H1 (cell line): ENCODE measurements around the gene FNIP2. TPM values are rescaled to one million over a fixed set of nuclear protein-coding genes. Genes with fewer than 3 reads are reported as not detected.

Source experiments
- ATF3 ChIP-seq: IDR thresholded peaks from 2 replicates; pipeline ENCODE4 v1.6.1; 2011; ENCODE audit warnings: low read depth, mild to moderate bottlenecking, low read length; ENCODE audit not compliant: insufficient read depth
- BCL11A ChIP-seq, 2 experiments: IDR thresholded peaks; one replicate each; pipeline ENCODE4 v1.6.1; 2011; ENCODE audit warnings: low read depth in 2 of 2, low read length in 2 of 2, mild to moderate bottlenecking in 2 of 2
- CHD2 ChIP-seq: IDR thresholded peaks from 2 replicates; pipeline ENCODE4 v1.6.1; 2012; ENCODE audit warnings: low read length, improper control_type of control experiment
- KDM4A ChIP-seq: IDR thresholded peaks from one replicate; pipeline ENCODE4 v1.7.1; 2012; ENCODE audit warnings: low read depth, mild to moderate bottlenecking, moderate library complexity, low read length, inconsistent platforms; ENCODE audit not compliant: severe bottlenecking
- USF2 ChIP-seq: IDR thresholded peaks from 2 replicates; pipeline ENCODE4 v1.6.1; 2011; ENCODE audit warnings: low read length, improper control_type of control experiment
- polyA plus RNA-seq, 7 experiments: library from polyadenylated mRNA; depleted of rRNA in 3 of 7; stranded (reverse) in 5 of 7; unstranded in 2 of 7; fragments of >200 nt in 5 of 7; fragments of 200-250 nt in 2 of 7; gene quantifications; 1 replicate in 5 of 7; 2 replicates in 1 of 7; 4 replicates in 1 of 7; pipeline versions ENCODE4 v1.2.1 to v1.2.3, GENCODE V29; 2011 to 2013; ENCODE audit warnings: missing spikeins in 2 of 7, mixed read lengths in 2 of 7
- total RNA-seq: library from RNA; stranded (reverse); fragmentation: NEBNext Ultra II Directional; extraction: Animal tissue kit (Norgen Biotek cat#: 25700); gene quantifications from 2 replicates; pipeline ENCODE4 v1.2.1, GENCODE V29; 2021

Gene FNIP2
- total and polyA plus RNA-seq, 2 of the 8 experiments (the other 6 are each of a cell fraction or from before 2014, with no cell fraction given): 4.0 to 13.0 TPM

GRCh38 chr4:158946825-158947224 lies 178.0 kb downstream of the FNIP2 start (continued):
- no peak for TF ChIP-seq ATF3
- TF ChIP-seq CHD2: no peak
- no peak for TF ChIP-seq BCL11A (IDR thresholded peaks at IDR 0.05; ENCODE audit: low read depth in 2 of 2, low read length in 2 of 2)
- no peak for TF ChIP-seq KDM4A
- no peak for TF ChIP-seq USF2
